Measurements from ENCODE around the gene DAZAP1. TPM values are rescaled to one million over a fixed set of nuclear protein-coding genes. Genes with fewer than 3 reads are reported as not detected.

DAZAP1 gene
- total RNA-seq, 4 donors from 2014 or later, result 41.5 to 75.4 (median 49.2) TPM

- WGBS, result 80% methylated on average over 9 of the region's 14 CpGs
- TF ChIP-seq CTCF (IDR thresholded peaks at IDR 0.05) (no peak), EP300 (IDR thresholded peaks at IDR 0.05) (no peak), POLR2A (IDR thresholded peaks at IDR 0.05) (no peak), POLR2AphosphoS5 (IDR thresholded peaks at IDR 0.05) (no peak)
- H3K36me3 ChIP-seq, result peaks cover 89% of the 10 kb centered on the region
These were observed 22.4 kb downstream of the DAZAP1 start for GRCh38 chr19:1429750-1430149.

GRCh38 chr19:1430246-1430645 is 22.9 kb downstream of the DAZAP1 start:
- peaks cover 93% of the 10 kb centered on the region for H3K36me3 ChIP-seq
- no peak overlapping the region for H3K27ac ChIP-seq
- H3K4me3 ChIP-seq, result no peak overlapping the region
- peaks cover 17% of the 10 kb centered on the region for H3K4me1 ChIP-seq
- H3K9me3 ChIP-seq, result no peaks in the 10 kb centered on the region
- no peaks in the 10 kb centered on the region for H3K27me3 ChIP-seq
- DNase-seq (ENCODE audit: low spot score in 2 of 2), result no peak
- WGBS, result no CpG with 5 or more reads among the region's 14 CpGs
- no peak for TF ChIP-seq EP300 (IDR thresholded peaks at IDR 0.05)
- TF ChIP-seq POLR2AphosphoS5 (IDR thresholded peaks at IDR 0.05), result no peak
- no peak for TF ChIP-seq POLR2A (IDR thresholded peaks at IDR 0.05)
- no peak for TF ChIP-seq CTCF (IDR thresholded peaks at IDR 0.05)

More at GRCh38 chr19:1429750-1430149, 22.4 kb downstream of the DAZAP1 start:
- DNase-seq (ENCODE audit: low spot score in 2 of 2), result no peak
- H3K4me3 ChIP-seq, result no peak overlapping the region
- H3K4me1 ChIP-seq, result peaks cover 20% of the 10 kb centered on the region
- no peaks in the 10 kb centered on the region for H3K9me3 ChIP-seq
- no peaks in the 10 kb centered on the region for H3K27me3 ChIP-seq
- H3K27ac ChIP-seq, result no peak overlapping the region

GRCh38 chr19:1431759-1432506 is 24.5 kb downstream of the DAZAP1 start:
- 87% methylated on average over 8 of the region's 24 CpGs for WGBS
- DNase-seq (ENCODE audit: low spot score in 2 of 2), result no peak

GRCh38 chr19:1432507-1432887 is 25.1 kb downstream of the DAZAP1 start:
- DNase-seq (ENCODE audit: low spot score in 2 of 2), result no peak
- Histone ChIP-seq H3K9me3 (no peaks in the 10 kb centered on the region), H3K27me3 (no peaks in the 10 kb centered on the region), H3K27ac (no peak overlapping the region), H3K4me3 (no peak overlapping the region), H3K4me1 (peaks cover 9% of the 10 kb centered on the region), H3K36me3 (peaks cover 81% of the 10 kb centered on the region)
- WGBS, result 96% methylated on average over 16 of the region's 16 CpGs
- TF ChIP-seq CTCF (IDR thresholded peaks at IDR 0.05), result no peak
- no peak for TF ChIP-seq POLR2A (IDR thresholded peaks at IDR 0.05)
- no peak for TF ChIP-seq POLR2AphosphoS5 (IDR thresholded peaks at IDR 0.05)
- no peak for TF ChIP-seq EP300 (IDR thresholded peaks at IDR 0.05)

More at GRCh38 chr19:1431759-1432506, 24.5 kb downstream of the DAZAP1 start:
- no peak for TF ChIP-seq CTCF (IDR thresholded peaks at IDR 0.05)
- Histone ChIP-seq H3K27ac (no peak overlapping the region), H3K9me3 (no peaks in the 10 kb centered on the region), H3K4me1 (peaks cover 7% of the 10 kb centered on the region), H3K4me3 (no peak overlapping the region), H3K36me3 (peaks cover 87% of the 10 kb centered on the region), H3K27me3 (no peaks in the 10 kb centered on the region)

GRCh38 chr19:1433119-1434039 is 26.0 kb downstream of the DAZAP1 start:
- no peaks in the 10 kb centered on the region for H3K27me3 ChIP-seq
- TF ChIP-seq CTCF (IDR thresholded peaks at IDR 0.05) (no peak), POLR2A (IDR thresholded peaks at IDR 0.05) (no peak), EP300 (IDR thresholded peaks at IDR 0.05) (no peak), POLR2AphosphoS5 (IDR thresholded peaks at IDR 0.05) (no peak)
- no peak overlapping the region for H3K4me3 ChIP-seq
- no CpG with 5 or more reads among the region's 47 CpGs for WGBS
- peaks cover 15% of the 10 kb centered on the region for H3K4me1 ChIP-seq
- DNase-seq (ENCODE audit: low spot score in 2 of 2), result no peak
- H3K36me3 ChIP-seq, result peaks cover 74% of the 10 kb centered on the region
- H3K27ac ChIP-seq, result no peak overlapping the region
- no peaks in the 10 kb centered on the region for H3K9me3 ChIP-seq

Data from suprapubic skin (tissue), 4 donors.